ENCODE results near the gene CYP4A22. TPM values are rescaled to one million over a fixed set of nuclear protein-coding genes. Genes with fewer than 3 reads are reported as not detected.

Gene CYP4A22
- total and polyA plus RNA-seq, 2 of the 4 experiments (the other 2 are of a cell fraction), result not detected

DNA sequence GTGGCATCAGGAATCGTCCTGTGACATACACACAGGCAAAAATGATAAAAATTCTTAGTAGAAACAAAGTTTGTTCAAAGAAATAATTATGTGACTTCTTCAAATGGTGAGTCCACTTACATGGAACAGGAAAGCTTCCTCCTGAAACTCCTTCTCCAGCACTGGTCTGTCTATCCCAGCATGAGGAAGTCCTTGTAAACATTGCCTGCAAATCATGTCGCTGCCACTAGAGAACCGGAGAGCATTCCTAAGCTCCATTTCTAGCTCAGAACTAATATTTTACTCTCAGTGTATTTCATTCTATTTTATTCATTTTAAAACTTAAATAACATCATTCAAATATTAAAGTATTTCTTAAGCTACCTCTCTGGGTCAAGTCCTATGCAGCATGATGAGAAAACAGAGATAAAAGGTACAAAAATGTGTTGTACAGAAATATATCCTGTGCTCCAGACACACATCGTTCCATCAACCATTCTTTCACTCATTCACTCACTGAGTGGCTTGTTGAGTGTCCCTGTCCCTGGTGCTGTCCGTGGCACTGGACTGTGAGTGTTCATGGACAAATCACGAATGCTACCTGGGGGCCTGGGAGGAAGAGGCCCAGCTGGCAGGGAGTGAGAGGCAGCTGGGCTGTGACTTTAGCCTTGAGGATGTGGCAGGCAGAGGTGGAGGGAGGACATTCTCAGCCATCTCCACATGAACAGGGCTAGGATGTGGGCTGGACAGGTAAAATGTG, 10.0 kb downstream of the CYP4A22 start:
- dilution Hi-C loops (cut with HindIII; ENCODE audit: low sequenced_read_pairs, unreplicated experiment) (no loop called here), intact Hi-C loops (cut with micrococcal nuclease) (no loop called here), in situ Hi-C loops (cut with MboI; ENCODE audit: low sequenced_read_pairs) (no loop called here)
- Histone ChIP-seq H3K27ac (ENCODE audit: insufficient read depth, low read length) (no peak overlapping the region), H3K4me2 (ENCODE audit: low read depth, low read length) (no peak overlapping the region), H3K14ac (replicated peaks; ENCODE audit: low read depth, low read length) (no peak overlapping the region), H3K4me3 (ENCODE audit: insufficient read depth, low read depth, low read length) (no peak overlapping the region), H3K36me3 (ENCODE audit: control insufficient read depth, insufficient read depth, low read length) (no peaks in the 10 kb centered on the region), H4K91ac (ENCODE audit: insufficient read depth, low read depth, low read length) (no peak overlapping the region), H2BK20ac (ENCODE audit: low read depth, low read length) (no peak overlapping the region), H3K56ac (ENCODE audit: extremely low read depth, insufficient read depth, low read length) (no peak overlapping the region), H3K18ac (ENCODE audit: low read depth, low read length) (no peak overlapping the region), H2BK5ac (ENCODE audit: low read depth, low read length, poor library complexity, severe bottlenecking) (no peak overlapping the region), H4K8ac (ENCODE audit: low read depth in 2 of 2, low read length in 2 of 2) (no peak overlapping the region), H3K23ac (ENCODE audit: low read depth, low read length) (no peak overlapping the region), H4K20me1 (ENCODE audit: insufficient read depth, low read length) (no peaks in the 10 kb centered on the region), H2BK120ac (ENCODE audit: low read depth, low read length) (no peak overlapping the region), H3K4me1 (ENCODE audit: control insufficient read depth, insufficient read depth, low read length) (no peaks in the 10 kb centered on the region), H3K9me1 (ENCODE audit: insufficient read depth, low read length) (no peaks in the 10 kb centered on the region), H3K79me1 (ENCODE audit: low read depth in 1 of 2, low read length in 2 of 2) (no peaks in the 10 kb centered on the region), H3K9ac (ENCODE audit: low read depth, low read length) (no peak overlapping the region), H2AK5ac (ENCODE audit: low read depth, low read length) (no peak overlapping the region), H4K5ac (ENCODE audit: low read depth, low read length) (no peak overlapping the region), H2AK9ac (replicated peaks; ENCODE audit: low read depth, low read length, poor library complexity) (no peak overlapping the region), H2BK15ac (ENCODE audit: low read depth, low read length) (no peak overlapping the region), H3K9me3 (ENCODE audit: control insufficient read depth, insufficient read depth, low read length) (no peaks in the 10 kb centered on the region), H2AFZ (replicated peaks; ENCODE audit: low read length, poor library complexity) (no peak overlapping the region), H3K27me3 (ENCODE audit: control insufficient read depth, insufficient read depth, low read length) (no peaks in the 10 kb centered on the region), H3K4ac (ENCODE audit: low read depth, low read length) (no peak overlapping the region)
- POLR2A ChIA-PET (ENCODE audit: unreplicated experiment), result no interaction called here
- TF ChIP-seq, protein P1, sequence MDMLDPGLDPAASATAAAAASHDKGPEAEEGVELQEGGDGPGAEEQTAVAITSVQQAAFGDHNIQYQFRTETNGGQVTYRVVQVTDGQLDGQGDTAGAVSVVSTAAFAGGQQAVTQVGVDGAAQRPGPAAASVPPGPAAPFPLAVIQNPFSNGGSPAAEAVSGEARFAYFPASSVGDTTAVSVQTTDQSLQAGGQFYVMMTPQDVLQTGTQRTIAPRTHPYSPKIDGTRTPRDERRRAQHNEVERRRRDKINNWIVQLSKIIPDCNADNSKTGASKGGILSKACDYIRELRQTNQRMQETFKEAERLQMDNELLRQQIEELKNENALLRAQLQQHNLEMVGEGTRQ (IDR thresholded peaks at IDR 0.05; ENCODE audit: low read depth, low read length), result no peak
- TF ChIP-seq RCOR1 (IDR thresholded peaks at IDR 0.05; ENCODE audit: insufficient replicate concordance, low read length), result no peak
- no peak for TF ChIP-seq NFE2L2 (IDR thresholded peaks at IDR 0.05; ENCODE audit: low read depth, low read length)
- no peak for TF ChIP-seq RAD21 (IDR thresholded peaks at IDR 0.05; ENCODE audit: low read length)
- TF ChIP-seq RFX5 (IDR thresholded peaks at IDR 0.05; ENCODE audit: low read depth, low read length), result no peak
- no peak for TF ChIP-seq MAFK (IDR thresholded peaks at IDR 0.05; ENCODE audit: low read depth, low read length)
- TF ChIP-seq, protein P2, sequence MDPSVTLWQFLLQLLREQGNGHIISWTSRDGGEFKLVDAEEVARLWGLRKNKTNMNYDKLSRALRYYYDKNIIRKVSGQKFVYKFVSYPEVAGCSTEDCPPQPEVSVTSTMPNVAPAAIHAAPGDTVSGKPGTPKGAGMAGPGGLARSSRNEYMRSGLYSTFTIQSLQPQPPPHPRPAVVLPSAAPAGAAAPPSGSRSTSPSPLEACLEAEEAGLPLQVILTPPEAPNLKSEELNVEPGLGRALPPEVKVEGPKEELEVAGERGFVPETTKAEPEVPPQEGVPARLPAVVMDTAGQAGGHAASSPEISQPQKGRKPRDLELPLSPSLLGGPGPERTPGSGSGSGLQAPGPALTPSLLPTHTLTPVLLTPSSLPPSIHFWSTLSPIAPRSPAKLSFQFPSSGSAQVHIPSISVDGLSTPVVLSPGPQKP (IDR thresholded peaks at IDR 0.05; ENCODE audit: borderline replicate concordance, low read depth, low read length), result no peak
- TF ChIP-seq POLR2A (IDR thresholded peaks at IDR 0.05; ENCODE audit: low read depth, low read length), result no peak
- TF ChIP-seq BHLHE40 (IDR thresholded peaks at IDR 0.05; ENCODE audit: low read depth, low read length), result no peak
- no peak for TF ChIP-seq MAZ (IDR thresholded peaks at IDR 0.05; ENCODE audit: borderline replicate concordance, low read depth, low read length)
- TF ChIP-seq, protein P3, sequence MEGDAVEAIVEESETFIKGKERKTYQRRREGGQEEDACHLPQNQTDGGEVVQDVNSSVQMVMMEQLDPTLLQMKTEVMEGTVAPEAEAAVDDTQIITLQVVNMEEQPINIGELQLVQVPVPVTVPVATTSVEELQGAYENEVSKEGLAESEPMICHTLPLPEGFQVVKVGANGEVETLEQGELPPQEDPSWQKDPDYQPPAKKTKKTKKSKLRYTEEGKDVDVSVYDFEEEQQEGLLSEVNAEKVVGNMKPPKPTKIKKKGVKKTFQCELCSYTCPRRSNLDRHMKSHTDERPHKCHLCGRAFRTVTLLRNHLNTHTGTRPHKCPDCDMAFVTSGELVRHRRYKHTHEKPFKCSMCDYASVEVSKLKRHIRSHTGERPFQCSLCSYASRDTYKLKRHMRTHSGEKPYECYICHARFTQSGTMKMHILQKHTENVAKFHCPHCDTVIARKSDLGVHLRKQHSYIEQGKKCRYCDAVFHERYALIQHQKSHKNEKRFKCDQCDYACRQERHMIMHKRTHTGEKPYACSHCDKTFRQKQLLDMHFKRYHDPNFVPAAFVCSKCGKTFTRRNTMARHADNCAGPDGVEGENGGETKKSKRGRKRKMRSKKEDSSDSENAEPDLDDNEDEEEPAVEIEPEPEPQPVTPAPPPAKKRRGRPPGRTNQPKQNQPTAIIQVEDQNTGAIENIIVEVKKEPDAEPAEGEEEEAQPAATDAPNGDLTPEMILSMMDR (conservative IDR thresholded peaks at IDR 0.05; ENCODE audit: low read depth, low read length), result no peak
- TF ChIP-seq FOS (IDR thresholded peaks at IDR 0.05; ENCODE audit: low read depth, low read length), result no peak
- no peak for TF ChIP-seq CHD1 (IDR thresholded peaks at IDR 0.05; ENCODE audit: low read depth, low read length)
- no peak for TF ChIP-seq MXI1 (IDR thresholded peaks at IDR 0.05; ENCODE audit: borderline replicate concordance, low read depth, low read length)
- TF ChIP-seq CEBPB (IDR thresholded peaks at IDR 0.05; ENCODE audit: low read depth, low read length), result no peak
- no peak for TF ChIP-seq SMC3 (IDR thresholded peaks at IDR 0.05; ENCODE audit: low read depth, low read length)
- no peak for ATAC-seq (ENCODE audit: low read depth)
- BruUV-seq (replicated peaks), result no TSS peak
- DNase-seq, result no peak
- WGBS, 2 experiments (ENCODE audit: extremely low coverage in 2 of 2, insufficient read length in 1 of 2), result no CpG with 5 or more reads among the region's 6 CpGs
- CTCF ChIA-PET, result no interaction called here
